NCI-H1417 (cell line): ENCODE data around the gene CKAP4.

Experiments used
- DNase-seq, 3 experiments: peaks; one replicate each; lab custom pipeline; 2025; lab: John Stamatoyannopoulos, UW

CKAP4 gene

GRCh38 chr12:106197906-106198623 is 49.8 kb downstream of the CKAP4 start:
- no peak for DNase-seq

- DNase-seq = no peak
These were observed 52.2 kb downstream of the CKAP4 start for GRCh38 chr12:106195621-106196027.

GRCh38 chr12:106194351-106194750 is 53.5 kb downstream of the CKAP4 start:
- DNase-seq = no peak

GRCh38 chr12:106193394-106194215 is 54.2 kb downstream of the CKAP4 start:
- no peak for DNase-seq

GRCh38 chr12:106192659-106193393 is 55.0 kb downstream of the CKAP4 start:
- no peak for DNase-seq

- DNase-seq = no peak
These were observed 57.2 kb downstream of the CKAP4 start for GRCh38 chr12:106190581-106190980.

GRCh38 chr12:106189341-106189740 is 58.5 kb downstream of the CKAP4 start:
- no peak for DNase-seq

- no peak for DNase-seq
These were observed 59.6 kb downstream of the CKAP4 start for GRCh38 chr12:106188256-106188655.
